ENCODE results near the gene AVP. TPM values are rescaled to one million over a fixed set of nuclear protein-coding genes. Genes with fewer than 3 reads are reported as not detected.

Gene AVP
- total RNA-seq, 1 donor from 2014 or later, result not detected

- DNase-seq (ENCODE audit: low spot score), result no peak
Observed at GRCh38 chr20:3109350-3110302, 25.1 kb upstream of the AVP start.

- DNase-seq (ENCODE audit: low spot score), result no peak
Observed at GRCh38 chr20:3107464-3108025, 23.0 kb upstream of the AVP start.

GRCh38 chr20:3106658-3107463 is 22.3 kb upstream of the AVP start:
- no peak for DNase-seq (ENCODE audit: low spot score)

GRCh38 chr20:3106185-3106584 is 21.7 kb upstream of the AVP start:
- no peak for DNase-seq (ENCODE audit: low spot score)

- no peak for DNase-seq (ENCODE audit: low spot score)
Observed at GRCh38 chr20:3105256-3106137, 21.0 kb upstream of the AVP start.

GRCh38 chr20:3103369-3104032 is 19.0 kb upstream of the AVP start:
- no peak for DNase-seq (ENCODE audit: low spot score)

- no peak for DNase-seq (ENCODE audit: low spot score)
Observed at GRCh38 chr20:3102575-3103368, 18.2 kb upstream of the AVP start.

GRCh38 chr20:3101737-3102574 is 17.4 kb upstream of the AVP start:
- DNase-seq (ENCODE audit: low spot score), result no peak

- no peak for DNase-seq (ENCODE audit: low spot score)
Observed at GRCh38 chr20:3101251-3101650, 16.7 kb upstream of the AVP start.

- no peak for DNase-seq (ENCODE audit: low spot score)
Observed at GRCh38 chr20:3100480-3100879, 16.0 kb upstream of the AVP start.

- DNase-seq (ENCODE audit: low spot score), result no peak
Observed at GRCh38 chr20:3094848-3095629, 10.5 kb upstream of the AVP start.

- DNase-seq (ENCODE audit: low spot score), result no peak
Observed at GRCh38 chr20:3093861-3094361, 9.4 kb upstream of the AVP start.

GRCh38 chr20:3092611-3093379 is 8.3 kb upstream of the AVP start:
- no peak for DNase-seq (ENCODE audit: low spot score)

GRCh38 chr20:3090565-3090964 is 6.0 kb upstream of the AVP start:
- no peak for DNase-seq (ENCODE audit: low spot score)

- DNase-seq (ENCODE audit: low spot score), result no peak
Observed at GRCh38 chr20:3088031-3088430, 3.5 kb upstream of the AVP start.

- DNase-seq (ENCODE audit: low spot score), result no peak
Observed at GRCh38 chr20:3085571-3086072, 1.1 kb upstream of the AVP start.

- DNase-seq (ENCODE audit: low spot score), result no peak
Observed at GRCh38 chr20:3084986-3085360, 449 bp upstream of the AVP start.

All from mucosa of gallbladder (tissue), 1 donor.